ENCODE data around the gene ABCC9.

Gene ABCC9

GRCh38 chr12:21971344-21971743 lies 30.1 kb upstream of the ABCC9 start:
- TF ChIP-seq REST (IDR thresholded peaks at IDR 0.05; ENCODE audit: insufficient replicate concordance, low read depth) (no peak), SPI1 (IDR thresholded peaks at IDR 0.05; ENCODE audit: borderline replicate concordance, low read depth) (no peak), CTCF (IDR thresholded peaks at IDR 0.05; ENCODE audit: insufficient read depth, low read length) (no peak), GABPA (IDR thresholded peaks at IDR 0.05; ENCODE audit: low read depth) (no peak), POLR2AphosphoS5 (IDR thresholded peaks at IDR 0.05; ENCODE audit: low read depth) (no peak)
- H3K27ac ChIP-seq (replicated peaks), result no peak overlapping the region
- no peak overlapping the region for H3K4me3 ChIP-seq (replicated peaks; ENCODE audit: insufficient read depth, low read length)
- DNase-seq (ENCODE audit: low read depth in 1 of 2, low spot score in 1 of 2), result no peak
- peaks cover 2% of the 10 kb centered on the region for H3K27me3 ChIP-seq (ENCODE audit: insufficient read depth, poor library complexity, severe bottlenecking)

- TF ChIP-seq CTCF (IDR thresholded peaks at IDR 0.05; ENCODE audit: insufficient read depth, low read length) (no peak), GABPA (IDR thresholded peaks at IDR 0.05; ENCODE audit: low read depth) (no peak), SPI1 (IDR thresholded peaks at IDR 0.05; ENCODE audit: borderline replicate concordance, low read depth) (no peak), POLR2AphosphoS5 (IDR thresholded peaks at IDR 0.05; ENCODE audit: low read depth) (no peak), REST (IDR thresholded peaks at IDR 0.05; ENCODE audit: insufficient replicate concordance, low read depth) (no peak)
- DNase-seq (ENCODE audit: low read depth in 1 of 2, low spot score in 1 of 2), result no peak
- no peak overlapping the region for H3K4me3 ChIP-seq (replicated peaks; ENCODE audit: insufficient read depth, low read length)
Measured at GRCh38 chr12:21962821-21963220, 21.6 kb upstream of the ABCC9 start.

GRCh38 chr12:21962236-21962635 lies 21.0 kb upstream of the ABCC9 start:
- no peak for TF ChIP-seq POLR2AphosphoS5 (IDR thresholded peaks at IDR 0.05; ENCODE audit: low read depth)
- no peak for TF ChIP-seq REST (IDR thresholded peaks at IDR 0.05; ENCODE audit: insufficient replicate concordance, low read depth)
- no peak for TF ChIP-seq GABPA (IDR thresholded peaks at IDR 0.05; ENCODE audit: low read depth)
- no peak for TF ChIP-seq CTCF (IDR thresholded peaks at IDR 0.05; ENCODE audit: insufficient read depth, low read length)
- no peak for TF ChIP-seq SPI1 (IDR thresholded peaks at IDR 0.05; ENCODE audit: borderline replicate concordance, low read depth)
- DNase-seq (ENCODE audit: low read depth in 1 of 2, low spot score in 1 of 2), result no peak
- no peaks in the 10 kb centered on the region for H3K27me3 ChIP-seq (ENCODE audit: insufficient read depth, poor library complexity, severe bottlenecking)
- H3K4me3 ChIP-seq (replicated peaks; ENCODE audit: insufficient read depth, low read length), result no peak overlapping the region
- no peak overlapping the region for H3K27ac ChIP-seq (replicated peaks)

More at GRCh38 chr12:21962821-21963220, 21.6 kb upstream of the ABCC9 start:
- H3K27ac ChIP-seq (replicated peaks), result no peak overlapping the region
- no peaks in the 10 kb centered on the region for H3K27me3 ChIP-seq (ENCODE audit: insufficient read depth, poor library complexity, severe bottlenecking)

All from HL-60 (cell line).